Spleen (tissue), 7 donors: ENCODE results near the gene NMUR1.

Source experiments
- POLR2A ChIP-seq, 3 donors: fragments of 450-650 bp; IDR thresholded peaks; one replicate each; pipeline ENCODE4 v1.5.1; 2017; ENCODE audit warnings: antibody characterized with exemption in 3 of 3, mild to moderate bottlenecking in 1 of 3
- POLR2AphosphoS5 ChIP-seq, 3 donors: sonication (generic); formaldehyde crosslinking; IDR thresholded peaks; one replicate each; pipeline ENCODE4 v1.5.1; 2017; ENCODE audit warnings: antibody characterized with exemption in 3 of 3
- TF ChIP-seq, protein P1 (sequence below), 11 experiments: fragments of 200-600 bp in 7 of 11; fragments of 450-650 bp in 4 of 11; sonication (generic) in 4 of 11; IDR thresholded peaks in 8 of 11; conservative IDR thresholded peaks in 3 of 11; 1 replicate in 7 of 11; 2 replicates in 4 of 11; pipeline versions ENCODE4 v1.4.0 to v1.8.0; 2016 to 2021; ENCODE audit warnings: antibody characterized with exemption in 11 of 11, inconsistent platforms in 4 of 11, mild to moderate bottlenecking in 1 of 11
- donor health status: DM: no; HTN: no; CAD: no; lungs with moderate emphysema.
- donor health status: DM: no; HTN: no; CAD: no.
- donor health status: DM: no; HTN: no; CAD: no.

DNA sequence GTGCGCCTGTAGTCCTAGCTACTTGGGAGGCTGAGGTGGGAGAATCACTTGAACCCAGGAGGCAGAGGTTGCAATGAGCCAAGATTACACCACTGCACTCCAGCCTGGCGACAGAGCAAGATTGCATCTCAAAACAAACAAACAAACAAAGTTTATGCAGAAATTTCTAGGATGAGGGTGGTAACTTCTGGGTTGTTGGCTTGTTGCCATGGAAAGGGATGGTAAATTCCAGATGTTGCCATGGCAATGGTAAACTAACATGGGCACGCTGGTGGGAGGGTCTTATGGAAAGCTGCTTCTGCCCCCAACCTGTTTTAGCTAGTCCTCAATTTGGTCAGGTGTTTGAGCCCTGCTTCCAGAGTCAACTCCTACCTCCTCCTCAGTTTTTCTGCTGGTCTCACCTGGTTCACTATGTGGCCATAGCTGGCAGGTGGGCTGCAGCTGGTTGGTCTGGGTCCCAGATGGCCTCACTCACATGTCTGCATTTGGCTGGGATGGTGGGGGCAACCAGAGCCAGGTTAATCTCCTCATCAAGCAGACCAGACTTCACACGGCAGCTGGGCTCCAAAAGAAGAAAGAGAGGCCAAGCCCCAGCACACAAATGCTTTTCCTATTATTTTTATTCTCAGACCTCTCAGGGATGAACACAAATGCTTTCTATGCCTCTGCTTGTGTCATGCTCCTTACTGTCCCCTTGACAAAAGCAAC lies 35.8 kb upstream of the NMUR1 start:
- TF ChIP-seq, protein P1, sequence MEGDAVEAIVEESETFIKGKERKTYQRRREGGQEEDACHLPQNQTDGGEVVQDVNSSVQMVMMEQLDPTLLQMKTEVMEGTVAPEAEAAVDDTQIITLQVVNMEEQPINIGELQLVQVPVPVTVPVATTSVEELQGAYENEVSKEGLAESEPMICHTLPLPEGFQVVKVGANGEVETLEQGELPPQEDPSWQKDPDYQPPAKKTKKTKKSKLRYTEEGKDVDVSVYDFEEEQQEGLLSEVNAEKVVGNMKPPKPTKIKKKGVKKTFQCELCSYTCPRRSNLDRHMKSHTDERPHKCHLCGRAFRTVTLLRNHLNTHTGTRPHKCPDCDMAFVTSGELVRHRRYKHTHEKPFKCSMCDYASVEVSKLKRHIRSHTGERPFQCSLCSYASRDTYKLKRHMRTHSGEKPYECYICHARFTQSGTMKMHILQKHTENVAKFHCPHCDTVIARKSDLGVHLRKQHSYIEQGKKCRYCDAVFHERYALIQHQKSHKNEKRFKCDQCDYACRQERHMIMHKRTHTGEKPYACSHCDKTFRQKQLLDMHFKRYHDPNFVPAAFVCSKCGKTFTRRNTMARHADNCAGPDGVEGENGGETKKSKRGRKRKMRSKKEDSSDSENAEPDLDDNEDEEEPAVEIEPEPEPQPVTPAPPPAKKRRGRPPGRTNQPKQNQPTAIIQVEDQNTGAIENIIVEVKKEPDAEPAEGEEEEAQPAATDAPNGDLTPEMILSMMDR (IDR thresholded peaks at IDR 0.05 in 8 of 11, conservative IDR thresholded peaks at IDR 0.05 in 3 of 11), result no peak
- TF ChIP-seq POLR2A (IDR thresholded peaks at IDR 0.05) (no peak), POLR2AphosphoS5 (IDR thresholded peaks at IDR 0.05) (no peak)
